ENCODE data around the gene ADAM10.

DNA sequence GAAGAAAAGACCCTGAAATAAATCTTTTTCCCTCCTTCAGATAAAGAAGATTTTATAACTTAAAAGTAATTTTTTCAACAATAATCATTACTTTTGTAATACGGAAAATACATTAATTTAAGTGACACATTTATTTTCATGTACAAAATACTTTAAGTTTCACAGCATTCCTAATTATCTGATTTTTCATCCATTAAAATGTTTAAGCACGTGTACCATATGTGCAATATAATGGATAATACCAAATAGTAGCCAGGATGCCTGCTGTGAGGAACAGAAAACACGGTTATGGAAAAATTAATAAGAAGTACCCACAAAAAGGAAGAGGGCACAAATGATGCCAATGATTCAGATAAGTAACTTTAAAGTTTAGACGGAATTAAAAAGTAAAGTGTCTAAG, 33.5 kb downstream of the ADAM10 start:
- TF ChIP-seq, protein P1, sequence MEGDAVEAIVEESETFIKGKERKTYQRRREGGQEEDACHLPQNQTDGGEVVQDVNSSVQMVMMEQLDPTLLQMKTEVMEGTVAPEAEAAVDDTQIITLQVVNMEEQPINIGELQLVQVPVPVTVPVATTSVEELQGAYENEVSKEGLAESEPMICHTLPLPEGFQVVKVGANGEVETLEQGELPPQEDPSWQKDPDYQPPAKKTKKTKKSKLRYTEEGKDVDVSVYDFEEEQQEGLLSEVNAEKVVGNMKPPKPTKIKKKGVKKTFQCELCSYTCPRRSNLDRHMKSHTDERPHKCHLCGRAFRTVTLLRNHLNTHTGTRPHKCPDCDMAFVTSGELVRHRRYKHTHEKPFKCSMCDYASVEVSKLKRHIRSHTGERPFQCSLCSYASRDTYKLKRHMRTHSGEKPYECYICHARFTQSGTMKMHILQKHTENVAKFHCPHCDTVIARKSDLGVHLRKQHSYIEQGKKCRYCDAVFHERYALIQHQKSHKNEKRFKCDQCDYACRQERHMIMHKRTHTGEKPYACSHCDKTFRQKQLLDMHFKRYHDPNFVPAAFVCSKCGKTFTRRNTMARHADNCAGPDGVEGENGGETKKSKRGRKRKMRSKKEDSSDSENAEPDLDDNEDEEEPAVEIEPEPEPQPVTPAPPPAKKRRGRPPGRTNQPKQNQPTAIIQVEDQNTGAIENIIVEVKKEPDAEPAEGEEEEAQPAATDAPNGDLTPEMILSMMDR (IDR thresholded peaks at IDR 0.05), result no peak
- no peak for TF ChIP-seq EZH2 (IDR thresholded peaks at IDR 0.05; ENCODE audit: borderline replicate concordance, insufficient read depth, low read depth, low read length, poor library complexity, severe bottlenecking)
